HepG2 (cell line): ENCODE data around the gene GJA9. TPM values are rescaled to one million over a fixed set of nuclear protein-coding genes. Genes with fewer than 3 reads are reported as not detected.

Experiments used
- ARHGAP35 ChIP-seq: sonication (generic); formaldehyde crosslinking; IDR thresholded peaks from 2 replicates; pipeline ENCODE4 v1.9.0; 2022; ENCODE audit warnings: mild to moderate bottlenecking, inconsistent platforms, moderate library complexity, missing genetic modification reagents, borderline replicate concordance
- ELF4 ChIP-seq: sonication (generic); formaldehyde crosslinking; IDR thresholded peaks from 2 replicates; pipeline ENCODE4 v1.5.0; 2020; ENCODE audit warnings: missing genetic modification reagents, mild to moderate bottlenecking, moderate library complexity, borderline replicate concordance
- NR2F2 ChIP-seq: IDR thresholded peaks from 2 replicates; pipeline ENCODE4 v1.6.1; 2012; ENCODE audit warnings: low read depth, inconsistent platforms, borderline replicate concordance
- SIX4 ChIP-seq: sonication (generic); formaldehyde crosslinking; IDR thresholded peaks from 2 replicates; pipeline ENCODE4 v1.4.0; 2020; ENCODE audit warnings: missing genetic modification reagents
- SMAD9 ChIP-seq: sonication (generic); formaldehyde crosslinking; IDR thresholded peaks from 2 replicates; pipeline ENCODE4 v1.5.1; 2020; ENCODE audit warnings: mild to moderate bottlenecking, missing genetic modification reagents
- SOX5 ChIP-seq: IDR thresholded peaks from 2 replicates; pipeline ENCODE4 v1.6.1; 2016; ENCODE audit warnings: borderline replicate concordance
- SP4 ChIP-seq: sonication (generic); formaldehyde crosslinking; IDR thresholded peaks from 2 replicates; pipeline ENCODE4 v1.8.1; 2023; ENCODE audit warnings: mild to moderate bottlenecking, missing genetic modification reagents
- ZBTB21 ChIP-seq: sonication (generic); formaldehyde crosslinking; IDR thresholded peaks from 2 replicates; pipeline ENCODE4 v1.4.0; 2020; ENCODE audit warnings: missing genetic modification reagents
- ZNF629 ChIP-seq: sonication (generic); formaldehyde crosslinking; conservative IDR thresholded peaks from 2 replicates; pipeline ENCODE4 v1.5.0; 2020; ENCODE audit warnings: missing genetic modification reagents
- ZNF839 ChIP-seq: sonication (generic); formaldehyde crosslinking; IDR thresholded peaks from 2 replicates; pipeline ENCODE4 v1.4.0; 2020; ENCODE audit warnings: missing genetic modification reagents, mild to moderate bottlenecking, borderline replicate concordance
- polyA plus RNA-seq, 8 experiments: library from polyadenylated mRNA; depleted of rRNA in 3 of 8; stranded (reverse) in 7 of 8; unstranded in 1 of 8; fragments of >200 nt; fragmentation: Illumina TruSeq in 4 of 8; extraction: Trizol in 4 of 8; gene quantifications; 2 replicates each; pipeline versions ENCODE4 v1.2.1 to v1.2.3, GENCODE V29; 2011 to 2016; ENCODE audit warnings: low read depth in 4 of 8, missing spikeins in 1 of 8, mixed read lengths in 1 of 8; ENCODE audit not compliant: insufficient read depth in 1 of 8
- total RNA-seq, 5 experiments: library from RNA; depleted of rRNA; stranded (reverse); fragments of >200 nt; fragmentation: Illumina TruSeq; extraction: Trizol; gene quantifications; 2 replicates each; pipeline ENCODE4 v1.2.3, GENCODE V29; 2016; ENCODE audit warnings: low read depth in 1 of 5
- TF ChIP-seq, protein P1 (sequence below): sonication (generic); formaldehyde crosslinking; IDR thresholded peaks from 2 replicates; pipeline ENCODE4 v1.5.0; 2020; ENCODE audit warnings: missing genetic modification reagents
- TF ChIP-seq, protein P2 (sequence below): IDR thresholded peaks from 2 replicates; pipeline ENCODE4 v1.6.1; 2016; ENCODE audit warnings: low read depth, control low read depth
- TF ChIP-seq, protein P3 (sequence below): sonication (generic); formaldehyde crosslinking; IDR thresholded peaks from 2 replicates; pipeline ENCODE4 v1.5.0; 2020; ENCODE audit warnings: mild to moderate bottlenecking, missing genetic modification reagents, borderline replicate concordance
- TF ChIP-seq, protein P4 (sequence below): sonication (generic); formaldehyde crosslinking; IDR thresholded peaks from 2 replicates; pipeline ENCODE4 v1.4.0; 2020; ENCODE audit warnings: missing genetic modification reagents
- TF ChIP-seq, protein P5 (sequence below): IDR thresholded peaks from 2 replicates; pipeline ENCODE4 v1.6.1; 2016; ENCODE audit warnings: missing compliant biosample characterization, missing genetic modification reagents, borderline replicate concordance

The GJA9 gene
- total and polyA plus RNA-seq, 2 of the 13 experiments (the other 11 are each of a cell fraction or from before 2014, with no cell fraction given) = 0.08 to 0.13 TPM

DNA sequence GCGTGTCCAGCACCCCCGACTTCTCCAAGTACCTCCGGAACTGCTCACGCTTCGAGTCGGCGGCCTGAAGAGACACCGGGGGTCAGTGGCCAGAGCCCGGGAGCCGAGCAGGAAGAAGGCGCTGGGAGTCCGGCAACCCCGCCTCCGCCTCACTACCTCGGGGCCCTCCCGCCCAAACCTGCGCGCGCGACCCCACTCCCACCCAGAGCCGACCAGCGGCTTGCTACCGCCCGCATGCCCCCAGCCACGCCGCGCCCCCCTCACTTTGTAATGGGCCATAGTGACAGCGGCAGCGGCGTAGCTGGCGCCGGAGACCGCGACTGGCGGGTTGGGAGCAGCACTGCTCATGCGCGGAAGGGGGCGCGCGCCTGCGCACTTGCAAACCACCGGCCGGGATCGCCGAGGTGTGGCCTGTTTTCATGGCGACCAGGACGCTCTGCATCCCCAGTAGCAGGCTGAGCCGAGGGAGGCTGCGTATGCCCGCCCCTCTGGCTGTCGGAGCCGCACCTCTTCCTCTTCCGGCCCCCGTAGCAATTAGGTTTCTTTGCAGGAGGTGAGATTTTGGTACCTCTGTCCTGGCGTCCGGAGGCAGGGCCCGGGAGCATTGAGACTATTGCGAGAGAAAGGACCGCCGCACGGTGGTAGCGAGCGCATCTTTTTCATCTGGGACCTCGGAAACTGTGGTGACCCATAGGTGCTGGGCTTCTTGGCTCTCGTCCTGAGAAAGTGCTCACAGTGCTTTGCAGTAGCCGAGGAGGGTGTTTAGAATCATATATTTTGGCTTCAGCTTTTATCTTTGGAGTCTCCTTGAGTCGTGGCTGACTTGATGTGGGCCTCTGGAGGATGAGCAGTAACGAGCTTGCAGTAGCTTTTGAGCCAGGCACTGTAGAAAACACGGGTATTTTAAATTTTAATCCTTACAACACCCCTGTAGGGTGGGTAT lies 8.1 kb downstream of the GJA9 start, which contains the start of gene MYCBP (continued):
- TF ChIP-seq, protein P1, sequence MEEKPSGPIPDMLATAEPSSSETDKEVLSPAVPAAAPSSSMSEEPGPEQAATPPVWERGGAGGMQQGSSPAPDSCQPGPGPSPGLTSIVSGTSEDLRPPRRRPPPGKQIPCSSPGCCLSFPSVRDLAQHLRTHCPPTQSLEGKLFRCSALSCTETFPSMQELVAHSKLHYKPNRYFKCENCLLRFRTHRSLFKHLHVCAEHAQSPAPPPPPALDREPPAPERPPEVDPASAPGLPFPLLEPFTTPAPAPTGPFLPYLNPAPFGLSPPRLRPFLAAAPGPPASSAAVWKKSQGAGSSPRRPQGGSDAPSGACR (CRISPR knock-in tag) = no peak
- TF ChIP-seq, protein P2, sequence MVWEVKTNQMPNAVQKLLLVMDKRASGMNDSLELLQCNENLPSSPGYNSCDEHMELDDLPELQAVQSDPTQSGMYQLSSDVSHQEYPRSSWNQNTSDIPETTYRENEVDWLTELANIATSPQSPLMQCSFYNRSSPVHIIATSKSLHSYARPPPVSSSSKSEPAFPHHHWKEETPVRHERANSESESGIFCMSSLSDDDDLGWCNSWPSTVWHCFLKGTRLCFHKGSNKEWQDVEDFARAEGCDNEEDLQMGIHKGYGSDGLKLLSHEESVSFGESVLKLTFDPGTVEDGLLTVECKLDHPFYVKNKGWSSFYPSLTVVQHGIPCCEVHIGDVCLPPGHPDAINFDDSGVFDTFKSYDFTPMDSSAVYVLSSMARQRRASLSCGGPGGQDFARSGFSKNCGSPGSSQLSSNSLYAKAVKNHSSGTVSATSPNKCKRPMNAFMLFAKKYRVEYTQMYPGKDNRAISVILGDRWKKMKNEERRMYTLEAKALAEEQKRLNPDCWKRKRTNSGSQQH (CRISPR knock-in tag) = no peak; the same call in 1 of the 2 replicates
- TF ChIP-seq ELF4 (CRISPR knock-in tag) = no peak
- no peak for TF ChIP-seq ZBTB21 (CRISPR knock-in tag)
- TF ChIP-seq SIX4 (CRISPR knock-in tag) = no peak
- no peak for TF ChIP-seq SMAD9 (CRISPR knock-in tag)
- TF ChIP-seq, protein P3, sequence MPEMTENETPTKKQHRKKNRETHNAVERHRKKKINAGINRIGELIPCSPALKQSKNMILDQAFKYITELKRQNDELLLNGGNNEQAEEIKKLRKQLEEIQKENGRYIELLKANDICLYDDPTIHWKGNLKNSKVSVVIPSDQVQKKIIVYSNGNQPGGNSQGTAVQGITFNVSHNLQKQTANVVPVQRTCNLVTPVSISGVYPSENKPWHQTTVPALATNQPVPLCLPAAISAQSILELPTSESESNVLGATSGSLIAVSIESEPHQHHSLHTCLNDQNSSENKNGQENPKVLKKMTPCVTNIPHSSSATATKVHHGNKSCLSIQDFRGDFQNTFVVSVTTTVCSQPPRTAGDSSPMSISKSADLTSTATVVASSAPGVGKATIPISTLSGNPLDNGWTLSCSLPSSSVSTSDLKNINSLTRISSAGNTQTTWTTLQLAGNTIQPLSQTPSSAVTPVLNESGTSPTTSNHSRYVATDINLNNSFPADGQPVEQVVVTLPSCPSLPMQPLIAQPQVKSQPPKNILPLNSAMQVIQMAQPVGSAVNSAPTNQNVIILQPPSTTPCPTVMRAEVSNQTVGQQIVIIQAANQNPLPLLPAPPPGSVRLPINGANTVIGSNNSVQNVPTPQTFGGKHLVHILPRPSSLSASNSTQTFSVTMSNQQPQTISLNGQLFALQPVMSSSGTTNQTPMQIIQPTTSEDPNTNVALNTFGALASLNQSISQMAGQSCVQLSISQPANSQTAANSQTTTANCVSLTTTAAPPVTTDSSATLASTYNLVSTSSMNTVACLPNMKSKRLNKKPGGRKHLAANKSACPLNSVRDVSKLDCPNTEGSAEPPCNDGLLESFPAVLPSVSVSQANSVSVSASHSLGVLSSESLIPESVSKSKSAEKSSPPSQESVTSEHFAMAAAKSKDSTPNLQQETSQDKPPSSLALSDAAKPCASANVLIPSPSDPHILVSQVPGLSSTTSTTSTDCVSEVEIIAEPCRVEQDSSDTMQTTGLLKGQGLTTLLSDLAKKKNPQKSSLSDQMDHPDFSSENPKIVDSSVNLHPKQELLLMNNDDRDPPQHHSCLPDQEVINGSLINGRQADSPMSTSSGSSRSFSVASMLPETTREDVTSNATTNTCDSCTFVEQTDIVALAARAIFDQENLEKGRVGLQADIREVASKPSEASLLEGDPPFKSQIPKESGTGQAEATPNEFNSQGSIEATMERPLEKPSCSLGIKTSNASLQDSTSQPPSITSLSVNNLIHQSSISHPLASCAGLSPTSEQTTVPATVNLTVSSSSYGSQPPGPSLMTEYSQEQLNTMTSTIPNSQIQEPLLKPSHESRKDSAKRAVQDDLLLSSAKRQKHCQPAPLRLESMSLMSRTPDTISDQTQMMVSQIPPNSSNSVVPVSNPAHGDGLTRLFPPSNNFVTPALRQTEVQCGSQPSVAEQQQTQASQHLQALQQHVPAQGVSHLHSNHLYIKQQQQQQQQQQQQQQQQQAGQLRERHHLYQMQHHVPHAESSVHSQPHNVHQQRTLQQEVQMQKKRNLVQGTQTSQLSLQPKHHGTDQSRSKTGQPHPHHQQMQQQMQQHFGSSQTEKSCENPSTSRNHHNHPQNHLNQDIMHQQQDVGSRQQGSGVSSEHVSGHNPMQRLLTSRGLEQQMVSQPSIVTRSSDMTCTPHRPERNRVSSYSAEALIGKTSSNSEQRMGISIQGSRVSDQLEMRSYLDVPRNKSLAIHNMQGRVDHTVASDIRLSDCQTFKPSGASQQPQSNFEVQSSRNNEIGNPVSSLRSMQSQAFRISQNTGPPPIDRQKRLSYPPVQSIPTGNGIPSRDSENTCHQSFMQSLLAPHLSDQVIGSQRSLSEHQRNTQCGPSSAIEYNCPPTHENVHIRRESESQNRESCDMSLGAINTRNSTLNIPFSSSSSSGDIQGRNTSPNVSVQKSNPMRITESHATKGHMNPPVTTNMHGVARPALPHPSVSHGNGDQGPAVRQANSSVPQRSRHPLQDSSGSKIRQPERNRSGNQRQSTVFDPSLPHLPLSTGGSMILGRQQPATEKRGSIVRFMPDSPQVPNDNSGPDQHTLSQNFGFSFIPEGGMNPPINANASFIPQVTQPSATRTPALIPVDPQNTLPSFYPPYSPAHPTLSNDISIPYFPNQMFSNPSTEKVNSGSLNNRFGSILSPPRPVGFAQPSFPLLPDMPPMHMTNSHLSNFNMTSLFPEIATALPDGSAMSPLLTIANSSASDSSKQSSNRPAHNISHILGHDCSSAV = no peak
- TF ChIP-seq, protein P4, sequence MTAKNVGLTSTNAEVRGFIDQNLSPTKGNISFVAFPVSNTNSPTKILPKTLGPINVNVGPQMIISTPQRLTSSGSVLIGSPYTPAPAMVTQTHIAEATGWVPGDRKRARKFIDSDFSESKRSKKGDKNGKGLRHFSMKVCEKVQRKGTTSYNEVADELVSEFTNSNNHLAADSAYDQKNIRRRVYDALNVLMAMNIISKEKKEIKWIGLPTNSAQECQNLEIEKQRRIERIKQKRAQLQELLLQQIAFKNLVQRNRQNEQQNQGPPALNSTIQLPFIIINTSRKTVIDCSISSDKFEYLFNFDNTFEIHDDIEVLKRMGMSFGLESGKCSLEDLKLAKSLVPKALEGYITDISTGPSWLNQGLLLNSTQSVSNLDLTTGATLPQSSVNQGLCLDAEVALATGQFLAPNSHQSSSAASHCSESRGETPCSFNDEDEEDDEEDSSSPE = no peak
- TF ChIP-seq NR2F2 = no peak
- no peak for TF ChIP-seq SOX5 (CRISPR knock-in tag)
- TF ChIP-seq, protein P5, sequence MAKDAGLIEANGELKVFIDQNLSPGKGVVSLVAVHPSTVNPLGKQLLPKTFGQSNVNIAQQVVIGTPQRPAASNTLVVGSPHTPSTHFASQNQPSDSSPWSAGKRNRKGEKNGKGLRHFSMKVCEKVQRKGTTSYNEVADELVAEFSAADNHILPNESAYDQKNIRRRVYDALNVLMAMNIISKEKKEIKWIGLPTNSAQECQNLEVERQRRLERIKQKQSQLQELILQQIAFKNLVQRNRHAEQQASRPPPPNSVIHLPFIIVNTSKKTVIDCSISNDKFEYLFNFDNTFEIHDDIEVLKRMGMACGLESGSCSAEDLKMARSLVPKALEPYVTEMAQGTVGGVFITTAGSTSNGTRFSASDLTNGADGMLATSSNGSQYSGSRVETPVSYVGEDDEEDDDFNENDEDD (CRISPR knock-in tag) = 0 out of 2 replicates have a peak, but pooled peaks have one; percentile 24
- no peak for TF ChIP-seq ZNF629 (CRISPR knock-in tag)
- TF ChIP-seq SP4 (CRISPR knock-in tag) = peak; percentile 31
- 0 out of 2 replicates have a peak, but pooled peaks have one; percentile 52 for TF ChIP-seq ZNF839 (CRISPR knock-in tag)
- no peak for TF ChIP-seq ARHGAP35 (CRISPR knock-in tag)
